HG03469 (cell line): ENCODE results near the gene REPS1.
"Not testable (repeated sequence)": the region's sequence is repeated elsewhere in the genome, so short reads cannot be mapped to it uniquely, and the experiment has no call there.

Experiments used
- ATAC-seq: cut with Tn5 transposase; IDR thresholded peaks from one replicate; pipeline ENCODE4 v1.9.1; 2021; ENCODE audit warnings: mild to moderate bottlenecking, moderate library complexity, moderate number of reproducible peaks; ENCODE audit not compliant: unreplicated experiment

The REPS1 gene

GRCh38 chr6:139003751-139004150 is 15.7 kb upstream of the REPS1 start:
- ATAC-seq, result no peak

GRCh38 chr6:138999949-139000725 is 12.1 kb upstream of the REPS1 start:
- no peak for ATAC-seq

GRCh38 chr6:138997136-138997535 is 9.1 kb upstream of the REPS1 start:
- ATAC-seq, result no peak

GRCh38 chr6:138996524-138996923 is 8.5 kb upstream of the REPS1 start:
- no peak for ATAC-seq

- not testable (repeated sequence) for ATAC-seq
Observed at GRCh38 chr6:138993410-138993809, 5.4 kb upstream of the REPS1 start.

GRCh38 chr6:138992965-138993364 is 4.9 kb upstream of the REPS1 start:
- not testable (repeated sequence) for ATAC-seq

GRCh38 chr6:138991206-138991605 is 3.2 kb upstream of the REPS1 start:
- no peak for ATAC-seq

GRCh38 chr6:138989098-138989983 is 1.3 kb upstream of the REPS1 start:
- no peak for ATAC-seq

- no peak for ATAC-seq
Observed at GRCh38 chr6:138988469-138988834, 399 bp upstream of the REPS1 start.

GRCh38 chr6:138987080-138987642 is 892 bp downstream of the REPS1 start:
- ATAC-seq, result no peak

GRCh38 chr6:138986578-138986977 is 1.5 kb downstream of the REPS1 start:
- ATAC-seq, result no peak

- ATAC-seq, result no peak
Observed at GRCh38 chr6:138981416-138981815, 6.6 kb downstream of the REPS1 start.

GRCh38 chr6:138979813-138980668 is 8.0 kb downstream of the REPS1 start:
- ATAC-seq, result peak; percentile 49

GRCh38 chr6:138979365-138979764 is 8.7 kb downstream of the REPS1 start:
- ATAC-seq, result no peak

- ATAC-seq, result no peak
Observed at GRCh38 chr6:138978229-138978628, 9.8 kb downstream of the REPS1 start.

GRCh38 chr6:138977646-138978167 is 10.3 kb downstream of the REPS1 start:
- ATAC-seq, result no peak

- ATAC-seq, result no peak
Observed at GRCh38 chr6:138977242-138977641, 10.8 kb downstream of the REPS1 start.

- ATAC-seq, result no peak
Observed at GRCh38 chr6:138975815-138976214, 12.2 kb downstream of the REPS1 start.

- ATAC-seq, result no peak
Observed at GRCh38 chr6:138973466-138974153, 14.4 kb downstream of the REPS1 start.

- ATAC-seq, result no peak
Observed at GRCh38 chr6:138972226-138972665, 15.8 kb downstream of the REPS1 start.
